AG04449 (cell line): Measurements from ENCODE around the gene JOSD1.

Source experiments
- CTCF ChIA-PET: fragments of 350-600 bp; formaldehyde crosslinking; extraction: SDS; loops from one replicate; lab custom pipeline; 2021; ENCODE audit warnings: antibody characterized with exemption; lab: Yijun Ruan, JAX
- POLR2A ChIA-PET: fragments of 400-600, 350-600 bp; formaldehyde crosslinking; extraction: SDS; loops from one replicate; lab custom pipeline; 2020; ENCODE audit warnings: antibody characterized with exemption, inconsistent platforms; lab: Yijun Ruan, JAX
- DNase-seq: peaks from one replicate; pipeline ENCODE4 v3.0.0-alpha.2; 2010; ENCODE audit warnings: low read depth, low spot score
- H3K4me3 ChIP-seq: 2 replicates; pipeline ENCODE4 v1.5.1; 2011; ENCODE audit warnings: low read depth, mild to moderate bottlenecking, control low read depth, low read length
- TF ChIP-seq, protein P1 (sequence below): IDR thresholded peaks from one replicate; pipeline ENCODE4 v1.5.1; 2011; ENCODE audit warnings: mild to moderate bottlenecking, moderate library complexity, low read length, control low read depth, inconsistent platforms; ENCODE audit not compliant: insufficient read depth; ENCODE audit errors: missing control alignments

The JOSD1 gene

DNA sequence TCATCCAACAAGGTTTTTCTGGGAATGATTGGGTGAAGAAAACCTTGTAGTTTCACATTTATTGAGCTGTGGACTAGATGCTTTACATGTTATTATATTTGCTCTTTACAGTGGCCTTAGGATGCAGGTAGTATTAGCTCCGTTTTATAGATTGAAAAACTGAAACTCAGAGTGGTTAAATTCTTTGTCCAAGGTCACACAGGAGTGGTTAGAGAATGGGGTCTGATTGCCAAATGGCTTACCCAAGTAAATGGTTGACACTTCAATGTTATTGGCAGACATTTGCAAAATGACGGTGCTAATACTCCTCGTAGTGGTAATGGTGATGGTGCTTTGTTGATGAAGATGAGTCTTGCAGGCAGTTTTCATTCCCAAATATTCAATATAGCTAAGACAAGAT lies 7.2 kb upstream of the JOSD1 start:
- TF ChIP-seq, protein P1, sequence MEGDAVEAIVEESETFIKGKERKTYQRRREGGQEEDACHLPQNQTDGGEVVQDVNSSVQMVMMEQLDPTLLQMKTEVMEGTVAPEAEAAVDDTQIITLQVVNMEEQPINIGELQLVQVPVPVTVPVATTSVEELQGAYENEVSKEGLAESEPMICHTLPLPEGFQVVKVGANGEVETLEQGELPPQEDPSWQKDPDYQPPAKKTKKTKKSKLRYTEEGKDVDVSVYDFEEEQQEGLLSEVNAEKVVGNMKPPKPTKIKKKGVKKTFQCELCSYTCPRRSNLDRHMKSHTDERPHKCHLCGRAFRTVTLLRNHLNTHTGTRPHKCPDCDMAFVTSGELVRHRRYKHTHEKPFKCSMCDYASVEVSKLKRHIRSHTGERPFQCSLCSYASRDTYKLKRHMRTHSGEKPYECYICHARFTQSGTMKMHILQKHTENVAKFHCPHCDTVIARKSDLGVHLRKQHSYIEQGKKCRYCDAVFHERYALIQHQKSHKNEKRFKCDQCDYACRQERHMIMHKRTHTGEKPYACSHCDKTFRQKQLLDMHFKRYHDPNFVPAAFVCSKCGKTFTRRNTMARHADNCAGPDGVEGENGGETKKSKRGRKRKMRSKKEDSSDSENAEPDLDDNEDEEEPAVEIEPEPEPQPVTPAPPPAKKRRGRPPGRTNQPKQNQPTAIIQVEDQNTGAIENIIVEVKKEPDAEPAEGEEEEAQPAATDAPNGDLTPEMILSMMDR, result no peak
- no peak overlapping the region for H3K4me3 ChIP-seq
- DNase-seq, result no peak
- CTCF ChIA-PET, result interaction anchor here (1.0 to 3.6 kb wide), 9 partner anchors 8 to 61 kb away, joined by 3 to 14 read pairs (median 5); partner anchors contain the start of gene TOMM22
- POLR2A ChIA-PET, result no interaction called here

DNA sequence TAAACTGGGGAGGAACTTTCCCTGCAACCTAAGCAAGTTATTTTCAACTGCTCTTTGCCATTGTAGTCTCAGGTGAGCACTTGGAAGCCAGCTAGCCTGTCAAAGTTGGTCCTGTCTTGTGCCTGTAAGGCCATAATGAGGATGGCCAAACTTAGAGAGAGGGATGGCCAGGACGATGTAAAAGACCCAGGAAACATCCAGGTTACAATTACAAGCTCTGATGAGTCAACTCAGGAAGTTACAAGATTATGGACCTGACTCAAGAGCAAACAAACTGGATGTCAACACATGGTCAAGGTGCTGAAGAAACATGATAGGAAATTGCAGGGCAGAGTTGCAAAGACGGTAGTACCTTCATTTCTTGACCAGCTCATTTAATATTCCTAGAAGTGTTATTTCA lies 6.6 kb upstream of the JOSD1 start:
- ChIA-PET POLR2A (no interaction called here), CTCF (interaction anchor here (0.9 to 3.6 kb wide), 9 partner anchors 8 to 655 kb away, joined by 3 to 14 read pairs (median 4); partner anchors contain the start of gene TOMM22)
- TF ChIP-seq, protein P1, result no peak
- H3K4me3 ChIP-seq, result peak overlapping the region; percentile 88
- DNase-seq, result no peak

DNA sequence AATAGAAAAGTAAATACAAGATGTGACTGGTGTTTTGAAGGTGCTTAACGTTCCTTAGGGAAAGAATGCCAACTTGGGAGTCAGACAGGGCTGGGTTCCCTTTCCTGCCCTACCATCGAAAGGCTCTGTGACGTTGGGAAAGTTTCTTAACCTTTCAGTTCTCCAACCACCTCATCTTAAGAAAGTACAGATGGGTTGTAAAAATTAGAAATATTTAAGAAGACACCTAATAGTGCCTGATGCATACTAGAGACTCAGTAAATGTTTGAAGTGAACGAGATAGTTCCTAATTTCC lies 6.1 kb upstream of the JOSD1 start:
- peak overlapping the region; percentile 88 for H3K4me3 ChIP-seq
- ChIA-PET POLR2A (interaction anchor here (0.7 to 1.6 kb wide), 2 partner anchors 11 to 79 kb away, joined by 3 to 4 read pairs; no protein-coding TSS in a partner anchor), CTCF (interaction anchor here (0.9 to 3.6 kb wide), 8 partner anchors 8 to 654 kb away, joined by 3 to 14 read pairs (median 6); partner anchors contain the start of gene TOMM22)
- no peak for DNase-seq
- TF ChIP-seq, protein P1, result no peak

DNA sequence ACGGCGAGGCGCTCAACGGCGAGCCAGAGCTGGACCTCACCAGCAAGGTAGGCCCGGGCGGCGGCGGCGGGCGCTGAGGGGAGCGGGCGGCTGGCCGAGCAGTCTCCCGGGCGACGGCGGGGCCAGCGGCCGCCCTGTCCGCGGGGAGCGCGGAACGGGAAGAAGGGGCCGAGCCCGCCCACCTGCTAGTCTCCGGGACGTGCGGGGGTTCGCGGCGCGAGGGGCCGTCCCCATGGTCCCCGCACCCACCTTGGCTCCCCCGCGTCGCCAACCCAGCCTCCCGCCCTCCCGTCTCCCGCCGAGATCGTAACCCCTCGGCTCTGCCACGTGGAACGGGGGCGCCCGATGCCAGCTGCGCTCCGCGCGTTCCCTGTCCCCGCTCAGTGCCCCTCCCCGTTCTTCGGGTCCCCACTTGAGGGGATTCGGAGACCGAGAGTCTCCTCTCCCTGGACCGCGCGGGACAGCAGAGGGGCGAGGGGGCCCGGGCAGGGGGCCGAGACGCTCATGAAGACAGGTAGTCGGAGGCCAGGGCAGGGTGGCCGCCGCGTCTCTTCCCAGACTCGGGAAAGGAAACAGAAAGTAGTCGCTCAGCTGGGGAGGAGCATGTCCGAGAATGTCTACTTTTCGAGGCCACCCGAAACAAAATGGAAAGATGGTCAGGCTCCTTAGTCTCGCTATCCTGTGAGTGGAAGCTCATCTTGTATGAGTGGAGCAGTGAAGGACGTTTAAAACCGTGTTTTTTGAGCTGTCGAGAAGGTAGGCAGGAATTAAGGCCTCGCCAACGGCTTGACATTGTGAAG lies 5.6 kb upstream of the JOSD1 start:
- no peak for DNase-seq
- CTCF ChIA-PET, result interaction anchor here (0.9 to 3.6 kb wide), 7 partner anchors 10 to 654 kb away, joined by 3 to 14 read pairs (median 6); partner anchors contain the start of gene TOMM22
- POLR2A ChIA-PET, result interaction anchor here (0.5 to 2.2 kb wide), 5 partner anchors 9 to 97 kb away, joined by 3 to 5 read pairs (median 4); partner anchors contain the start of gene TOMM22
- TF ChIP-seq, protein P1, result no peak
- H3K4me3 ChIP-seq, result peak overlapping the region; percentile 88

DNA sequence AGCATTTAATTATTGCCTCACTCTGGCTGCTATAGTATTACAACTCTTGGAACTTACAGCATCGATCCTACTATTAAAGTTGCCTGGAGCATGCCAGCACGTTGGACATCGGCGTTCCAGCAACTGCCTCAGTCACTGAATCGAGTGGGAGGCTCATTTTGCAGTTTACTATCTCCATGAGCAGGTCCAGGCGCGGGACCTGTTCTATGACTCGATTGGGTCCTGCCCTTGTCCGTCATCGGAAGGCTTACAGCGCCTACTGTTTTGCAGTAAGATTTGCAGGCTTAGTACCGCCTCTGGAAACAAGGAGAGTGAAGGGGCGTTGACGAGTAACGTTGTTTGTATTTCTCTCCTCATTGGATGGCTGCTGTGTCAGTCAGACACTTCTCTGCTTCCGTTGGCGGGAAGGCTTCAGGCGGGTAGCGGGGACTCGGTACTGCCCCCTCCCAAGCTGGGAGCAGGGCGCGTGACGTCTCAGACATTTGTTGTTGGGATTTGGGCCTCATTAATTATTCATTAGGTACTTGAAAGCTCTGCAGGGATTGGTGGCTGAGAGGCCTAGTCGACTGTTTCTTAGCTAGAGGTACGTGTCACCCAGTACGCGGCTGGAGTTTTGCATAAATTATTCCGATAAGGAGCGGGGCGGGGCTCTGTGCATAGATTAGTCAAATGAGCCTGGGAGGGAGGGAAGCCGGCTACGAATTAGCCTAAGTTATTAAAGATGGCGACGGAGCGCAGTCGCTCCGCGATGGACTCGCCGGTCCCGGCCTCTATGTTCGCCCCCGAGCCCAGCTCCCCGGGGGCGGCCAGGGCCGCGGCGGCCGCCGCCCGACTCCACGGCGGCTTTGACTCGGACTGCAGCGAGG lies 4.7 kb upstream of the JOSD1 start, which contains the start of gene GTPBP1:
Gene GTPBP1 (plus strand): TSS at position 710 of the 866 bp plus-strand sequence. CDS start 12 bp downstream, at position 722.
- ChIA-PET CTCF (interaction anchor here (1.1 to 3.2 kb wide), 3 partner anchors 12 to 24 kb away, joined by 3 to 14 read pairs (median 7); partner anchors contain the start of gene TOMM22), POLR2A (interaction anchor here (0.6 to 2.2 kb wide), 4 partner anchors 9 to 248 kb away, joined by 3 to 5 read pairs (median 4); partner anchors contain the start of gene TOMM22)
- H3K4me3 ChIP-seq, result peak within 1 kb of the TSS; percentile 88
- TF ChIP-seq, protein P1, result no peak
- DNase-seq, result peak; percentile 100
